PC-9 (cell line): ENCODE data around the gene MTX3. TPM values are rescaled to one million over a fixed set of nuclear protein-coding genes. Genes with fewer than 3 reads are reported as not detected.

Source experiments
- BruUV-seq: library from RNA; stranded (reverse); fragments of 400-500 nt; replicated peaks from 2 replicates; lab custom pipeline; 2021; lab: Mats Ljungman, UMichigan
- CTCF ChIA-PET: fragments of 300-600 bp; sonication (Branson Sonifier 250); formaldehyde crosslinking; loops from one replicate; lab custom pipeline; 2022; ENCODE audit warnings: antibody characterized with exemption; lab: Charles Lee
- POLR2A ChIA-PET: fragments of 300-600 bp; sonication (Branson Sonifier 250); formaldehyde crosslinking; loops from one replicate; lab custom pipeline; 2022; ENCODE audit warnings: antibody characterized with exemption; ENCODE audit not compliant: unreplicated experiment; lab: Charles Lee
- DNase-seq, 2 experiments: peaks; one replicate each; pipeline versions ENCODE4 v3.0.0 to v3.0.0-alpha.2; 2015 to 2022; ENCODE audit warnings: mixed read lengths in 1 of 2
- H2AFZ ChIP-seq: fragments of 200-600 bp; sonication (generic); 2 replicates; pipeline ENCODE4 v1.8.1; 2017; ENCODE audit warnings: antibody characterized with exemption
- H3F3A ChIP-seq: fragments of 200-600 bp; sonication (generic); 2 replicates; pipeline ENCODE4 v1.8.1; 2017; ENCODE audit warnings: antibody characterized with exemption, mild to moderate bottlenecking, low read depth; ENCODE audit not compliant: insufficient read depth
- H3K27ac ChIP-seq: fragments of 200-600 bp; sonication (generic); 2 replicates; pipeline ENCODE4 v1.6.1; 2016; ENCODE audit warnings: mixed run types
- H3K27me3 ChIP-seq: fragments of 200-600 bp; sonication (generic); 2 replicates; pipeline ENCODE4 v1.6.1; 2016; ENCODE audit warnings: low read depth, mixed run types; ENCODE audit not compliant: insufficient read depth
- H3K36me3 ChIP-seq: fragments of 200-600 bp; sonication (generic); 2 replicates; pipeline ENCODE4 v1.6.1; 2016; ENCODE audit warnings: low read depth, mixed run types
- H3K4me1 ChIP-seq: fragments of 200-600 bp; sonication (generic); replicated peaks from 2 replicates; pipeline ENCODE4 v1.6.1; 2016; ENCODE audit warnings: mixed run types; ENCODE audit not compliant: insufficient read depth
- H3K4me2 ChIP-seq: fragments of 200-600 bp; sonication (generic); 2 replicates; pipeline ENCODE4 v1.6.1; 2017; ENCODE audit warnings: mixed run types
- H3K4me3 ChIP-seq: fragments of 200-600 bp; sonication (generic); 2 replicates; pipeline ENCODE4 v1.6.1; 2016; ENCODE audit warnings: mixed run types
- H3K79me2 ChIP-seq: fragments of 200-600 bp; sonication (generic); 2 replicates; pipeline ENCODE4 v1.6.1; 2017; ENCODE audit warnings: low read depth, mixed run types
- H3K9me2 ChIP-seq: fragments of 200-600 bp; sonication (generic); 2 replicates; pipeline ENCODE4 v1.8.1; 2017; ENCODE audit warnings: mild to moderate bottlenecking; ENCODE audit not compliant: insufficient read depth
- H3K9me3 ChIP-seq: fragments of 200-600 bp; sonication (generic); 2 replicates; pipeline ENCODE4 v1.8.1; 2016; ENCODE audit warnings: low read depth; ENCODE audit not compliant: insufficient read depth
- H4K20me1 ChIP-seq: fragments of 200-600 bp; sonication (generic); 2 replicates; pipeline ENCODE4 v1.8.1; 2017; ENCODE audit not compliant: insufficient read depth
- CTCF ChIP-seq: fragments of 200-600 bp; sonication (generic); conservative IDR thresholded peaks from 2 replicates; pipeline ENCODE4 v1.6.1; 2017; ENCODE audit warnings: mixed run types, antibody characterized with exemption, mild to moderate bottlenecking, moderate library complexity
- EZH2 ChIP-seq: fragments of 200-600 bp; sonication (generic); IDR thresholded peaks from 2 replicates; pipeline ENCODE4 v1.8.0; 2017; ENCODE audit warnings: antibody characterized with exemption, low read depth
- intact Hi-C: fragments of 100-400 bp; cut with micrococcal nuclease; formaldehyde crosslinking; loops from one replicate; pipeline ENCODE4 v1.10.0; 2022; ENCODE audit not compliant: unreplicated experiment
- total RNA-seq: library from RNA; stranded (reverse); gene quantifications from 2 replicates; pipeline ENCODE4 v1.2.3, GENCODE V29; 2021

MTX3 gene
- total RNA-seq, 1 experiment from 2014 or later, result 22.8 TPM

GRCh38 chr5:79929095-79929494, 62.0 kb downstream of the MTX3 start:
- H3K27me3 ChIP-seq, result no peaks in the 10 kb centered on the region
- H3K9me2 ChIP-seq, result no peaks in the 10 kb centered on the region
- H3K27ac ChIP-seq, result no peak overlapping the region
- ChIA-PET CTCF (no interaction called here), POLR2A (no interaction called here)
- H3K4me3 ChIP-seq, result no peak overlapping the region
- no peak overlapping the region for H3K4me2 ChIP-seq
- no peaks in the 10 kb centered on the region for H3K9me3 ChIP-seq
- no peaks in the 10 kb centered on the region for H4K20me1 ChIP-seq
- H3K4me1 ChIP-seq, result no peaks in the 10 kb centered on the region
- DNase-seq, result no peak
- BruUV-seq, result no TSS peak
- TF ChIP-seq EZH2 (no peak), CTCF (no peak)
- intact Hi-C loops, result no loop called here
- no peaks in the 10 kb centered on the region for H3K79me2 ChIP-seq
- H2AFZ ChIP-seq, result no peak overlapping the region
- no peaks in the 10 kb centered on the region for H3F3A ChIP-seq
- H3K36me3 ChIP-seq, result no peaks in the 10 kb centered on the region

Other genes starting within 250 kb of the MTX3 start
- gene THBS4, start 44.1 kb upstream of the MTX3 start, total RNA-seq, result 6.6 and 8.1 TPM in 2 replicates